B cell (primary cell): ENCODE results near the gene MSGN1. TPM values are rescaled to one million over a fixed set of nuclear protein-coding genes. Genes with fewer than 3 reads are reported as not detected.

ENCODE experiments used
- ATAC-seq: fragments of 200-7000 bp; cut with Tn5 transposase; one replicate; pipeline ENCODE4 v1.10.0; 2021; ENCODE audit warnings: low read depth, mild to moderate bottlenecking, moderate number of reproducible peaks, moderate library complexity
- CTCF ChIA-PET: fragments of 350-600 bp; sonication (Branson Sonifier 250); formaldehyde crosslinking; loops from one replicate; lab custom pipeline; 2021; ENCODE audit warnings: antibody characterized with exemption, inconsistent platforms; lab: Charles Lee
- POLR2A ChIA-PET: fragments of 350-600 bp; sonication (Branson Sonifier 250); formaldehyde crosslinking; loops from one replicate; lab custom pipeline; 2021; ENCODE audit warnings: antibody characterized with exemption; lab: Charles Lee
- DNase-seq: peaks from one replicate; pipeline ENCODE4 v3.0.0; 2013
- H2AFZ ChIP-seq: 2 replicates; pipeline ENCODE4 v1.6.1; 2012; ENCODE audit warnings: mild to moderate bottlenecking, low read depth, low read length; ENCODE audit not compliant: insufficient read depth, poor library complexity, severe bottlenecking
- H3K27ac ChIP-seq, 2 donors: 1 replicate in 1 of 2; 2 replicates in 1 of 2; pipeline ENCODE4 v1.5.1; 2012 to 2013; ENCODE audit warnings: low read length in 2 of 2, mild to moderate bottlenecking in 2 of 2, moderate library complexity in 1 of 2
- H3K27me3 ChIP-seq, 4 experiments: fragments of 200-600 bp in 1 of 4; sonication (generic) in 1 of 4; replicated peaks in 1 of 4; 1 replicate in 2 of 4; 2 replicates in 2 of 4; pipeline versions ENCODE4 v1.6.1 to v1.7.0; 2013 to 2016; ENCODE audit warnings: low read length in 3 of 4, mild to moderate bottlenecking in 2 of 4, mixed read lengths in 1 of 4, moderate library complexity in 1 of 4; ENCODE audit not compliant: insufficient read depth in 4 of 4, control insufficient read depth in 3 of 4; ENCODE audit errors: control extremely low read depth in 1 of 4
- H3K36me3 ChIP-seq, 2 experiments: replicated peaks in 1 of 2; 1 replicate in 1 of 2; 2 replicates in 1 of 2; pipeline versions ENCODE4 v1.6.1 to v1.7.1; 2013; ENCODE audit warnings: low read length in 1 of 2; ENCODE audit not compliant: insufficient read depth in 2 of 2, control insufficient read depth in 1 of 2; ENCODE audit errors: control extremely low read depth in 1 of 2, extremely low read depth in 1 of 2
- H3K4me1 ChIP-seq, 2 donors: fragments of 200-600 bp in 1 of 2; sonication (generic) in 1 of 2; 1 replicate in 1 of 2; 2 replicates in 1 of 2; pipeline versions ENCODE4 v1.5.1 to v1.6.1; 2013 to 2017; ENCODE audit warnings: low read length in 2 of 2; ENCODE audit not compliant: control insufficient read depth in 2 of 2, insufficient read depth in 2 of 2
- H3K4me2 ChIP-seq: replicated peaks from 2 replicates; pipeline ENCODE3; 2012; ENCODE audit warnings: mild to moderate bottlenecking, low read depth, low read length; ENCODE audit not compliant: poor library complexity, severe bottlenecking
- H3K4me3 ChIP-seq, 5 experiments: fragments of 200-600 bp in 1 of 5; sonication (generic) in 1 of 5; 1 replicate in 3 of 5; 2 replicates in 2 of 5; pipeline versions ENCODE4 v1.5.1 to v1.7.0; 2011 to 2016; ENCODE audit warnings: low read length in 4 of 5, mild to moderate bottlenecking in 4 of 5, low read depth in 2 of 5, control low read depth in 1 of 5, moderate library complexity in 1 of 5; ENCODE audit not compliant: insufficient read depth in 1 of 5; ENCODE audit errors: control extremely low read depth in 1 of 5, extremely low read depth in 1 of 5
- H3K79me2 ChIP-seq: fragments of 200-600 bp; sonication (generic); one replicate; pipeline ENCODE4 v1.6.0; 2016; ENCODE audit warnings: low read length; ENCODE audit not compliant: control insufficient read depth, insufficient read depth
- H3K9ac ChIP-seq: fragments of 200-600 bp; sonication (generic); 2 replicates; pipeline ENCODE4 v1.6.1; 2017; ENCODE audit warnings: mild to moderate bottlenecking, low read length, moderate library complexity
- H3K9me3 ChIP-seq, 3 donors: one replicate each; pipeline versions ENCODE4 v1.6.1 to v1.7.1; 2013; ENCODE audit warnings: low read length in 2 of 3; ENCODE audit not compliant: control insufficient read depth in 2 of 3, insufficient read depth in 1 of 3; ENCODE audit errors: control extremely low read depth in 1 of 3
- H4K20me1 ChIP-seq: 2 replicates; pipeline ENCODE4 v1.6.0; 2012; ENCODE audit warnings: mild to moderate bottlenecking, low read length; ENCODE audit not compliant: insufficient read depth, control insufficient read depth, poor library complexity, severe bottlenecking
- H3K27ac Mint-ChIP-seq: one replicate; pipeline ENCODE4 v1.8.0; 2021; ENCODE audit warnings: mixed read lengths
- H3K27me3 Mint-ChIP-seq: one replicate; pipeline ENCODE4 v1.8.0; 2021; ENCODE audit warnings: mixed read lengths
- H3K4me1 Mint-ChIP-seq: one replicate; pipeline ENCODE4 v1.8.0; 2021; ENCODE audit warnings: mixed read lengths
- H3K4me3 Mint-ChIP-seq: one replicate; pipeline ENCODE4 v1.8.0; 2021; ENCODE audit warnings: mixed read lengths
- H3K9me3 Mint-ChIP-seq: one replicate; pipeline ENCODE4 v1.8.0; 2022; ENCODE audit warnings: mixed read lengths; ENCODE audit not compliant: insufficient read depth
- EZH2 ChIP-seq: IDR thresholded peaks from 2 replicates; pipeline ENCODE4 v1.6.1; 2012; ENCODE audit warnings: borderline replicate concordance, low read depth, mild to moderate bottlenecking, moderate library complexity, low read length; ENCODE audit not compliant: insufficient read depth, poor library complexity, severe bottlenecking
- WGBS: methylation state at CpG from one replicate; pipeline ENCODE4 v1.1.5; 2013; ENCODE audit warnings: missing lambda C conversion rate; ENCODE audit not compliant: insufficient coverage; 5-methylcytosine and 5-hydroxymethylcytosine counted together
- intact Hi-C: fragments of 100-400 bp; cut with micrococcal nuclease; formaldehyde crosslinking; loops from one replicate; pipeline ENCODE4 v1.10.0; 2022
- polyA plus RNA-seq: library from polyadenylated mRNA; depleted of rRNA; stranded (reverse); fragments of >200 nt; gene quantifications from 2 replicates; pipeline ENCODE4 v1.2.3, GENCODE V29; 2012
- total RNA-seq, 2 donors: library from RNA; stranded (reverse); fragments of 120-200 nt in 1 of 2; gene quantifications; 1 replicate in 1 of 2; 2 replicates in 1 of 2; pipeline versions ENCODE4 v1.2.3 to v1.2.4, GENCODE V29; 2013 to 2022
- TF ChIP-seq, protein P1 (sequence below): fragments of 200-600 bp; IDR thresholded peaks from one replicate; pipeline ENCODE4 v1.8.0; 2022; ENCODE audit warnings: antibody characterized with exemption, mild to moderate bottlenecking

The MSGN1 gene
- total and polyA plus RNA-seq, 2 donors (not counting 1 experiment from before 2014, with no cell fraction given) = not detected

DNA sequence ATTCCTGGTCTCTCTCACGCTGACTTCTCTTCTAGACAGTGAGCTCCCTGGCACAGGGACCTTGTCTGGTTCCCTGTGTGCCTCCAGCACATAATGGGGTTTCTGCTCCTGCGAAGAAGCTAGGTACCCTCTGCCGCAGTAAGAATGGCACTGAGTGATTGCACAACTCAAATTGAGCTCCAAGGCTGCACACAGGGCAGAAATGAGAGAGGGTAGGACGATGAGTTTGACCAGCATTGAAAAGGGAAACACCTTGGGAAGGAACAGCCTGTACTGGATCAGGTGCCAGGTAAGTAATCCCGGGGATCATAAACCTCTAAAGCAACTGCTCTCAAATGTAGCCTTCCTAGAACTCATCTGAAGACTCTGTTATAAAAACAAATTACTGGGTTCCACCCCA is 21.0 kb upstream of the MSGN1 start:
- no peak for ATAC-seq
- no peak for DNase-seq
- TF ChIP-seq, protein P1, sequence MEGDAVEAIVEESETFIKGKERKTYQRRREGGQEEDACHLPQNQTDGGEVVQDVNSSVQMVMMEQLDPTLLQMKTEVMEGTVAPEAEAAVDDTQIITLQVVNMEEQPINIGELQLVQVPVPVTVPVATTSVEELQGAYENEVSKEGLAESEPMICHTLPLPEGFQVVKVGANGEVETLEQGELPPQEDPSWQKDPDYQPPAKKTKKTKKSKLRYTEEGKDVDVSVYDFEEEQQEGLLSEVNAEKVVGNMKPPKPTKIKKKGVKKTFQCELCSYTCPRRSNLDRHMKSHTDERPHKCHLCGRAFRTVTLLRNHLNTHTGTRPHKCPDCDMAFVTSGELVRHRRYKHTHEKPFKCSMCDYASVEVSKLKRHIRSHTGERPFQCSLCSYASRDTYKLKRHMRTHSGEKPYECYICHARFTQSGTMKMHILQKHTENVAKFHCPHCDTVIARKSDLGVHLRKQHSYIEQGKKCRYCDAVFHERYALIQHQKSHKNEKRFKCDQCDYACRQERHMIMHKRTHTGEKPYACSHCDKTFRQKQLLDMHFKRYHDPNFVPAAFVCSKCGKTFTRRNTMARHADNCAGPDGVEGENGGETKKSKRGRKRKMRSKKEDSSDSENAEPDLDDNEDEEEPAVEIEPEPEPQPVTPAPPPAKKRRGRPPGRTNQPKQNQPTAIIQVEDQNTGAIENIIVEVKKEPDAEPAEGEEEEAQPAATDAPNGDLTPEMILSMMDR = no peak
- TF ChIP-seq EZH2 = no peak
- no peak overlapping the region for H2AFZ ChIP-seq
- WGBS = 94% methylated on average over 4 of the region's 5 CpGs
- intact Hi-C loops = no loop called here
- ChIA-PET CTCF (interaction anchor here (1.2 kb wide), 1 partner anchor 13 kb away, joined by 3 read pairs; no protein-coding TSS in a partner anchor), POLR2A (no interaction called here)
- Mint-ChIP-seq H3K27me3 (no peaks in the 10 kb centered on the region), H3K4me3 (no peak overlapping the region), H3K9me3 (no peaks in the 10 kb centered on the region), H3K4me1 (peaks cover 37% of the 10 kb centered on the region), H3K27ac (peak overlapping the region; percentile 46)
- peaks cover 14 to 24% of the 10 kb centered on the region in 2 donors for H3K4me1 ChIP-seq
- no peaks in the 10 kb centered on the region for H3K9me3 ChIP-seq
- H3K4me2 ChIP-seq = no peak overlapping the region
- H3K9ac ChIP-seq = no peak overlapping the region
- H3K27me3 ChIP-seq = no peaks in the 10 kb centered on the region
- no peak overlapping the region for H3K27ac ChIP-seq
- no peaks in the 10 kb centered on the region for H4K20me1 ChIP-seq
- H3K36me3 ChIP-seq = no peaks in the 10 kb centered on the region
- H3K79me2 ChIP-seq = no peaks in the 10 kb centered on the region
- no peak overlapping the region for H3K4me3 ChIP-seq

DNA sequence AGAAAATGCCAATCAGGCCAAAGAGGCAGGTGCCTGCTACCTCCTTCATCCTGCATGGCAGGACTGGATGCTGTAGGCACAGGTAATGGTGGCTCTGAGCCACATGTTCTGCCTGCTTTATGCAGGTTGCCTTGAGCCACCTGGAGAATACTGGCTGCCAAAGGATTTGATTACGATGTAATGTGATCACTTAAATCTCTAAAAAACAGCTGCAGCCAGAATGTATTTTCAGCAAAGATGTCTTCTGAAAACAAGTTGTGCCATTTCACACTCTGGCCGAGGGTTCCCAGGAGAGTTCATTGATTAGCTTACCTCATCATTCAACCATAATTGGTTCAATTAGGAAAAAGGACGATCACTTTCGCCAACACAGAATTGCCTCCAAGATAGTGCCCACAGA is 17.9 kb upstream of the MSGN1 start:
- DNase-seq (no peak), ATAC-seq (no peak)
- H3K9ac ChIP-seq = no peak overlapping the region
- no peak for TF ChIP-seq EZH2
- TF ChIP-seq, protein P1 = no peak
- peaks cover 39% of the 10 kb centered on the region for H3K4me1 Mint-ChIP-seq
- CTCF ChIA-PET = interaction anchor here (1.6 kb wide), 1 partner anchor 9 kb away, joined by 4 read pairs; no protein-coding TSS in a partner anchor
- H3K4me3 Mint-ChIP-seq = no peak overlapping the region
- H4K20me1 ChIP-seq = no peaks in the 10 kb centered on the region
- H3K9me3 Mint-ChIP-seq = no peaks in the 10 kb centered on the region
- no peaks in the 10 kb centered on the region for H3K9me3 ChIP-seq
- 100% methylated on average over 4 of the region's 4 CpGs for WGBS
- no peaks in the 10 kb centered on the region for H3K27me3 Mint-ChIP-seq
- H3K4me2 ChIP-seq = no peak overlapping the region
- H3K36me3 ChIP-seq = no peaks in the 10 kb centered on the region
- POLR2A ChIA-PET = no interaction called here
- H2AFZ ChIP-seq = no peak overlapping the region
- H3K4me1 ChIP-seq = peaks cover 21 to 24% of the 10 kb centered on the region in 2 donors
- intact Hi-C loops = no loop called here
- no peak overlapping the region for H3K27ac ChIP-seq
- no peak overlapping the region for H3K27ac Mint-ChIP-seq
- no peak overlapping the region for H3K4me3 ChIP-seq
- no peaks in the 10 kb centered on the region for H3K27me3 ChIP-seq
- H3K79me2 ChIP-seq = no peaks in the 10 kb centered on the region
